Gastroesophageal sphincter (tissue), 4 donors: ENCODE data around the gene MLH3. TPM values are rescaled to one million over a fixed set of nuclear protein-coding genes. Genes with fewer than 3 reads are reported as not detected.
"Not testable (repeated sequence)": the region's sequence is repeated elsewhere in the genome, so short reads cannot be mapped to it uniquely, and the experiment has no call there.

Experiments
- ATAC-seq: fragments of 150-250 bp; one replicate; pipeline ENCODE4 v1.9.1; 2016; ENCODE audit warnings: mild to moderate bottlenecking, moderate library complexity
- H3K27ac ChIP-seq, 4 donors: fragments of 200-600 bp; sonication (generic) in 3 of 4; 1 replicate in 3 of 4; 2 replicates in 1 of 4; pipeline ENCODE4 v1.5.1; 2016 to 2019
- H3K27me3 ChIP-seq: fragments of 200-600 bp; sonication (generic); one replicate; pipeline ENCODE4 v1.5.1; 2019
- H3K36me3 ChIP-seq, 2 donors: fragments of 200-600 bp; sonication (generic); one replicate each; pipeline ENCODE4 v1.5.1; 2019; ENCODE audit warnings: control low read depth in 1 of 2
- H3K4me1 ChIP-seq, 3 donors: fragments of 200-600 bp; sonication (generic); 1 replicate in 2 of 3; 2 replicates in 1 of 3; pipeline ENCODE4 v1.5.1; 2016 to 2019; ENCODE audit warnings: control low read depth in 2 of 3
- H3K4me3 ChIP-seq, 2 donors: fragments of 200-600 bp; sonication (generic); one replicate each; pipeline ENCODE4 v1.5.1; 2019; ENCODE audit warnings: mild to moderate bottlenecking in 1 of 2, moderate library complexity in 1 of 2
- H3K9me3 ChIP-seq, 3 donors: fragments of 200-600 bp; sonication (generic); one replicate each; pipeline ENCODE4 v1.5.1; 2017 to 2019; ENCODE audit warnings: control low read depth in 2 of 3
- EP300 ChIP-seq: sonication (generic); formaldehyde crosslinking; IDR thresholded peaks from one replicate; pipeline ENCODE4 v1.6.1; 2017; ENCODE audit warnings: antibody characterized with exemption, mild to moderate bottlenecking
- POLR2A ChIP-seq, 2 donors: fragments of 450-650 bp; IDR thresholded peaks; one replicate each; pipeline ENCODE4 v1.6.1; 2017; ENCODE audit warnings: antibody characterized with exemption in 2 of 2, mild to moderate bottlenecking in 2 of 2, moderate library complexity in 1 of 2
- POLR2AphosphoS5 ChIP-seq: sonication (generic); formaldehyde crosslinking; IDR thresholded peaks from one replicate; pipeline ENCODE4 v1.6.1; 2017; ENCODE audit warnings: antibody characterized with exemption
- WGBS, 2 donors: methylation state at CpG; one replicate each; pipeline ENCODE4 v1.1.5; 2018; ENCODE audit warnings: low coverage in 1 of 2; 5-methylcytosine and 5-hydroxymethylcytosine counted together
- total RNA-seq, 4 donors: library from RNA; depleted of rRNA; stranded (reverse); fragments of >200 nt; gene quantifications; one replicate each; pipeline ENCODE4 v1.1.0, GENCODE V29; 2016
- TF ChIP-seq, protein P1 (sequence below), 4 experiments: fragments of 200-600 bp in 2 of 4; fragments of 450-650 bp in 2 of 4; sonication (generic) in 1 of 4; IDR thresholded peaks; one replicate each; pipeline ENCODE4 v1.5.1; 2017 to 2019; ENCODE audit warnings: antibody characterized with exemption in 4 of 4, mild to moderate bottlenecking in 2 of 4, moderate library complexity in 2 of 4

The MLH3 gene
- total RNA-seq, 4 donors from 2014 or later = 29.0 to 76.1 (median 32.2) TPM

DNA sequence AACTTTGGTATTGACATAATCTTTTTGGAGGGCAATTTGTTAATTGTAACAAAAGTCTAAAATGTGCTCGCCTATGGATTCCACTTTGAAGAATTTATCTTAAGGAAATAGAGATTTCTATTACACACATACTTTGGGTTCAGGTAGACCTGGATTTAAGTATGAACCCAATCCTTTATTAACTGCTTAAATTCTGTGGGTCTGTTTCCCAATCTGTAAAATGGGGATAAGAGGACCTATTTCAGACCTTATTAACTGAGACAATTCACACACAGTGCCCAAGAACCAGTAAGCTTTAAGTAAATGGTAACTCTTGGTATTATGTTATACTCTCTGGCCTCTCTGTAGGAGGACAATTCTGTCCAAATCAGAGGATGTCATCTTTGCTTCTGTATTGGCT is 49.4 kb downstream of the MLH3 start:
- peaks cover 0 to 25% of the 10 kb centered on the region in 2 donors for H3K36me3 ChIP-seq
- TF ChIP-seq POLR2AphosphoS5 (no peak), POLR2A (IDR thresholded peaks at IDR 0.05) (no peak), EP300 (no peak)
- TF ChIP-seq, protein P1, sequence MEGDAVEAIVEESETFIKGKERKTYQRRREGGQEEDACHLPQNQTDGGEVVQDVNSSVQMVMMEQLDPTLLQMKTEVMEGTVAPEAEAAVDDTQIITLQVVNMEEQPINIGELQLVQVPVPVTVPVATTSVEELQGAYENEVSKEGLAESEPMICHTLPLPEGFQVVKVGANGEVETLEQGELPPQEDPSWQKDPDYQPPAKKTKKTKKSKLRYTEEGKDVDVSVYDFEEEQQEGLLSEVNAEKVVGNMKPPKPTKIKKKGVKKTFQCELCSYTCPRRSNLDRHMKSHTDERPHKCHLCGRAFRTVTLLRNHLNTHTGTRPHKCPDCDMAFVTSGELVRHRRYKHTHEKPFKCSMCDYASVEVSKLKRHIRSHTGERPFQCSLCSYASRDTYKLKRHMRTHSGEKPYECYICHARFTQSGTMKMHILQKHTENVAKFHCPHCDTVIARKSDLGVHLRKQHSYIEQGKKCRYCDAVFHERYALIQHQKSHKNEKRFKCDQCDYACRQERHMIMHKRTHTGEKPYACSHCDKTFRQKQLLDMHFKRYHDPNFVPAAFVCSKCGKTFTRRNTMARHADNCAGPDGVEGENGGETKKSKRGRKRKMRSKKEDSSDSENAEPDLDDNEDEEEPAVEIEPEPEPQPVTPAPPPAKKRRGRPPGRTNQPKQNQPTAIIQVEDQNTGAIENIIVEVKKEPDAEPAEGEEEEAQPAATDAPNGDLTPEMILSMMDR (IDR thresholded peaks at IDR 0.05) = no peak
- ATAC-seq = no peak

DNA sequence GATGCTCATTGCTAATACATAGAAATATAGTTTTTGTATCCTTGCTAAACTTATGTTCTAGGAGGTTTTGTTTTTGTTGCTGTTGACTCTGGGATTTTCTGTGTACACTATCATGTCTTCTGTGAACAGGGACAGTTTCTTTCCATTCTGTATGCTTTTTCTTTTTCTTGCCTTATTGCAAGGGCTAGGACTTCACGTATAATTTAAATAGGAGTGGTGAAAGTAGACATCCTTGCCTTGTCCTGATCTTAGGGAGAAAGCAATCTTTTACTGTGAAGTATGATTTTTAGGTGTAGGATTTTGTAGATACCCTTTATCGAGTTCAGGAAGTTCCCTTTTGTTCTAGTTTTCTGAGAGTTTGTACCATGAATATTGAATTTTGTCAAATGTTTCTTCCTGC is 50.0 kb downstream of the MLH3 start:
- WGBS, 2 donors = 88 to 90% methylated on average over 2 of the region's 2 CpGs
- TF ChIP-seq POLR2A (IDR thresholded peaks at IDR 0.05) (no peak), EP300 (no peak), POLR2AphosphoS5 (no peak)
- TF ChIP-seq, protein P1 (IDR thresholded peaks at IDR 0.05) = no peak
- ATAC-seq = no peak
- no peak overlapping the region for H3K4me3 ChIP-seq
- peaks cover 0 to 31% (median 11%) of the 10 kb centered on the region in 3 donors for H3K4me1 ChIP-seq
- H3K27ac ChIP-seq = no peak overlapping the region
- H3K27me3 ChIP-seq = no peaks in the 10 kb centered on the region
- peaks cover 0 to 18% of the 10 kb centered on the region in 2 donors for H3K36me3 ChIP-seq
- peaks cover 0 to 4% (median 0%) of the 10 kb centered on the region in 3 donors for H3K9me3 ChIP-seq

More for the DNA sequence above, 49.4 kb downstream of the MLH3 start:
- Histone ChIP-seq H3K27ac (peak overlapping the region; percentile 40 to 91 (median 88)), H3K4me1 (peaks cover 0 to 31% (median 11%) of the 10 kb centered on the region in 3 donors), H3K9me3 (no peaks in the 10 kb centered on the region), H3K4me3 (peak overlapping the region; percentile 59 to 77), H3K27me3 (no peaks in the 10 kb centered on the region)
- WGBS, 2 donors = 80 to 100% methylated on average over 1 of the region's 1 CpG

DNA sequence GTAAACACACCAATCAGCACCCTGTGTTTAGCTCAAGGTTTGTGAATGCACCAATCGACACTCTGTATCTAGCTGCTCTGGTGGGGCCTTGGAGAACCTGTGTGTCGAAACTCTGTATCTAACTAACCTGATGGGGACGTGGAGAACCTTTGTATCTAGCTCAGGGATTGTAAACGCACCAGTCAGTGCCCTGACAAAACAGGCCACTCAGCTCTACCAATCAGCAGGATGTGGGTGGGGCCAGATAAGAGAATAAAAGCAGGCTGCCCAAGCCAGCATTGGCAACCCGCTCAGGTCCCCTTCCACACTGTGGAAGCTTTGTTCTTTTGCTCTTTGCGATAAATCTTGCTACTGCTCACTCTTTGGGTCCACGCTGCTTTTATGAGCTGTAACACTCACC is 55.5 kb downstream of the MLH3 start:
- H3K36me3 ChIP-seq, H3K4me3 ChIP-seq, H3K27me3 ChIP-seq, H3K27ac ChIP-seq, ATAC-seq, H3K4me1 ChIP-seq, H3K9me3 ChIP-seq: not testable (repeated sequence)
- 100% methylated on average over 2 of the region's 7 CpGs; no CpG with 5 or more reads in 1 of the 2 donors for WGBS, 2 donors

DNA sequence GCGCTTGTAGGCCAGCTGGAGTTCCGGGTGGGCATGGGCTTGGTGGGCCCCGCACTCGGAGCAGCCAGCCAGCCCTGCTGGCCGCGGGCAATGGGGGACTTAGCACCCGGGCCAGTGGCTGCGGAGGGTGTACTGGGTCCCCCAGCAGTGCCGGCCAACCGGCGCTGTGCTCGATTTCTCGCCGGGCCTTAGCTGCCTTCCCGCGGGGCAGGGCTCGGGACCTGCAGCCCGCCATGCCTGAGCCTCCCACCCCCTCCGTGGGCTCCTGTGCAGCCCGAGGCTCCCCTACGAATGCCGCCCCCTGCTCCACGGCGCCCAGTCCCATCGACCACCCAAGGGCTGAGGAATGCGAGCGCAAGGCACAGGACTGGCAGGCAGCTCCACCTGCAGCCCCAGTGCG is 57.1 kb downstream of the MLH3 start:
- H3K36me3 ChIP-seq, H3K27ac ChIP-seq, H3K9me3 ChIP-seq, H3K27me3 ChIP-seq, H3K4me3 ChIP-seq, ATAC-seq, H3K4me1 ChIP-seq: not testable (repeated sequence)
- WGBS, 2 donors = no CpG with 5 or more reads among the region's 28 CpGs

DNA sequence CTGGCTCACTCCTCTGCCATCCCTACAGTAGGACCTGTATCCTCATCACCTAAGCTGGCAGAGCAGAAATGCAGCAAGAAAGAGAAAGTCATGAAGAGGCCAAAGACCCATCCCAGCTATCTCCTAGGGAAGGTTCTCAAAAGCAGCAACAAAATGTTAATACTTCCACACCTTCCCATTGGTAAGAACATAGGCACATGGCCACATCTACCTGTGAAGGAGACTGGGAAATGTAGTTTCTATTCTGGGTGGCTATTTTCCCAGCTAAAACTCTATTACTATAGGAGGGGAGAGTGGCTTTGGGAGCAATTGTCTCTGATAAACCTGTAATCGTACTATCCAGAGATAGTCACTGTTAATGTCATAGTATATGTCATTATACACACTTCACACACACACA is 62.3 kb downstream of the MLH3 start:
- no peaks in the 10 kb centered on the region for H3K4me1 ChIP-seq
- TF ChIP-seq EP300 (no peak), POLR2AphosphoS5 (no peak), POLR2A (IDR thresholded peaks at IDR 0.05) (no peak)
- TF ChIP-seq, protein P1 (IDR thresholded peaks at IDR 0.05) = no peak
- no peaks in the 10 kb centered on the region for H3K36me3 ChIP-seq
- no peak overlapping the region for H3K27ac ChIP-seq
- H3K4me3 ChIP-seq = no peak overlapping the region
- 92 to 100% methylated on average over 1 of the region's 1 CpG for WGBS, 2 donors
- ATAC-seq = no peak
- H3K27me3 ChIP-seq = no peaks in the 10 kb centered on the region
- no peaks in the 10 kb centered on the region for H3K9me3 ChIP-seq

DNA sequence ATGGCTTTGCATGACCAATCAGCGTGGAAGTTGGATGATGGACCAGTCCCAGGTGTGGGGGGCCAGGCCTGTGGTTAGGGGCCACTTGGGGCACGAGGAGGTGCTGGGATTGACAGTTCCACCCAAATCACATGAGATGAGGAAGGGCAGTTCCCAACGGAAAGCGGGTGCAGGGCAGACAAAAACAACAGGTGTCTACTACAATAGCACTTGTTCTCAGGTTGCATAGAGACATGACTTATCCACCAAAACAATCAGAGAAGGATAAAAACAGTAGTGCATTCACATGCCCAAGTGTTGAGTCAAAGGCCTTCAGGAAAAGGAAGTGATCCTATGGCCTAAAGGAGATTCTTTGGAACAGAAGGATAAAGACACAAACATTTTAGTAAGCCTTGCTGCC is 63.1 kb downstream of the MLH3 start:
- 67 to 90% methylated on average over 1 to 4 of the region's 4 CpGs for WGBS, 2 donors
- Histone ChIP-seq H3K27ac (no peak overlapping the region), H3K4me1 (no peaks in the 10 kb centered on the region)

More for the DNA sequence above, 63.1 kb downstream of the MLH3 start:
- no peaks in the 10 kb centered on the region for H3K9me3 ChIP-seq
- H3K4me3 ChIP-seq = no peak overlapping the region
- no peak for ATAC-seq
- no peaks in the 10 kb centered on the region for H3K36me3 ChIP-seq
- H3K27me3 ChIP-seq = no peaks in the 10 kb centered on the region
- TF ChIP-seq POLR2AphosphoS5 = no peak
- TF ChIP-seq POLR2A (IDR thresholded peaks at IDR 0.05) = no peak
- no peak for TF ChIP-seq EP300
- TF ChIP-seq, protein P1 (IDR thresholded peaks at IDR 0.05) = no peak
